SH-SY5Y (cell line): Measurements from ENCODE around the gene PBX2.

Experiments
- GATA2 ChIP-seq: IDR thresholded peaks from 2 replicates; pipeline ENCODE4 v1.6.1; 2011; ENCODE audit warnings: mild to moderate bottlenecking, low read depth, low read length
- GATA3 ChIP-seq: IDR thresholded peaks from 2 replicates; pipeline ENCODE4 v1.6.1; 2011; ENCODE audit warnings: low read depth, mild to moderate bottlenecking, low read length, moderate library complexity

DNA sequence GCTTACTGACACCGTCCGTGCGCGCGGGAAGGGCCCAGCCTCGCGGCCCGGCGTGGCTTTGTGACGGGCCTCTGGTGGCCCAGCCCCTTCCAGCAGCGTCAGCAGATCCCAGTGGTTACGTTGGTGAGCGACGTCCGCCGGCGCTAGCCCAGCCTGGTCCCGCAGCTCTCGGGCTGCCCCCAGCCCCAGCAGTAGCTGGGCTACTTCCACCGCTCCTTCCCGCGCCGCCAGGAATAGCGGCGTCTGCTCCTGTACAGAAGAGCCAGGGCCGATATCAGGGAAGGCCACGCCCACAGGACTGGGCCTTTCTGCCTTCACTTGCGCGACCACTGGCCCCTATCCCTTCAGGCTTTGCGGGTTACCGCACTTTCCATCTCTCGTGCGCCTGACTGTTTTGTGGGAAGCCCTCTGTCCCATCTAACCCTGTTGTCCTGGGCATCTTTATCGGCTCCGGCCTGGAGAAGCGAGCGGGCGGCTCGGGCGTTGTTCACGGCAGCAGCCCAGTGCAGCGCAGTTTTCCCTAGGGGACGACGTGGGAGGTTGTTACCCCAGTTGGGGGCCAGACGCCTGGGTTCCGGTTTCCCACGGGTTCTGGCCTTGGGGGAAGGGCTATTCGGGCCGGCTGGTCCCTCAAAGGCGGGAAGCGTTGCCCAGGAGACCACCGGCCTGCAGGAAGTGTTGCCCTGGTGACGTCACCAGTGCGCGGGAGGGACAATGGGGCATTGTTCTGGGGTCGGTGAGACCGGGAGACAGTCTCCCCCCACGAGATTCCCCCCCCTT is 6.1 kb upstream of the PBX2 start:
- TF ChIP-seq GATA2 (no peak), GATA3 (no peak)
